Gastrocnemius medialis (tissue), 4 donors: ENCODE data around the gene FCMR.

Experiments used
- POLR2A ChIP-seq, 2 donors: fragments of 450-650 bp; IDR thresholded peaks; one replicate each; pipeline ENCODE4 v1.6.1; 2017; ENCODE audit warnings: antibody characterized with exemption in 2 of 2, mild to moderate bottlenecking in 2 of 2, moderate library complexity in 2 of 2
- TF ChIP-seq, protein P1 (sequence below), 5 experiments: fragments of 450-650 bp in 3 of 5; fragments of 200-600 bp in 2 of 5; sonication (generic) in 2 of 5; IDR thresholded peaks in 4 of 5; conservative IDR thresholded peaks in 1 of 5; 1 replicate in 4 of 5; 2 replicates in 1 of 5; pipeline ENCODE4 v1.5.1; 2016 to 2019; ENCODE audit warnings: antibody characterized with exemption in 5 of 5, mild to moderate bottlenecking in 3 of 5, moderate library complexity in 3 of 5

DNA sequence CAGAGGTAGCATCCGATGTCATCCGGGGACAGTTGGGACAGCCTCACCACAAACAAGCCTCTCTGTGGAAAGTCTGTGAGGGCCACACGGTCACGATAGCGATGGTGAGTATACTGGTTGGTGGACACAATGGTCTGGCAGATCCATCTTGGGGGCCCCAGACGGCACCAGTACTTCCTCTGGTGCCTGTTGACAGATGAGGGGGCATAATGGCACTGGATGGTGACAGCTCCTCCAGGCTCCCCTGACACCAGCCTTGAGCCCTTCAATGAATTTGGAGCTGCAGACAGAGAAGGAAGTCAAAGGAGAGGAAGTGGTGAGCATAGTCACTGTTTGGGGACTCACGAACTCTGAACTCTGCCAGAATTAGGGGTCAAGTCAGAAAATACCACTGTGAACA is 40.5 kb upstream of the FCMR start:
- no peak for TF ChIP-seq POLR2A (IDR thresholded peaks at IDR 0.05)
- TF ChIP-seq, protein P1, sequence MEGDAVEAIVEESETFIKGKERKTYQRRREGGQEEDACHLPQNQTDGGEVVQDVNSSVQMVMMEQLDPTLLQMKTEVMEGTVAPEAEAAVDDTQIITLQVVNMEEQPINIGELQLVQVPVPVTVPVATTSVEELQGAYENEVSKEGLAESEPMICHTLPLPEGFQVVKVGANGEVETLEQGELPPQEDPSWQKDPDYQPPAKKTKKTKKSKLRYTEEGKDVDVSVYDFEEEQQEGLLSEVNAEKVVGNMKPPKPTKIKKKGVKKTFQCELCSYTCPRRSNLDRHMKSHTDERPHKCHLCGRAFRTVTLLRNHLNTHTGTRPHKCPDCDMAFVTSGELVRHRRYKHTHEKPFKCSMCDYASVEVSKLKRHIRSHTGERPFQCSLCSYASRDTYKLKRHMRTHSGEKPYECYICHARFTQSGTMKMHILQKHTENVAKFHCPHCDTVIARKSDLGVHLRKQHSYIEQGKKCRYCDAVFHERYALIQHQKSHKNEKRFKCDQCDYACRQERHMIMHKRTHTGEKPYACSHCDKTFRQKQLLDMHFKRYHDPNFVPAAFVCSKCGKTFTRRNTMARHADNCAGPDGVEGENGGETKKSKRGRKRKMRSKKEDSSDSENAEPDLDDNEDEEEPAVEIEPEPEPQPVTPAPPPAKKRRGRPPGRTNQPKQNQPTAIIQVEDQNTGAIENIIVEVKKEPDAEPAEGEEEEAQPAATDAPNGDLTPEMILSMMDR (IDR thresholded peaks at IDR 0.05 in 4 of 5, conservative IDR thresholded peaks at IDR 0.05 in 1 of 5): no peak
